GM12878 (cell line): Measurements from ENCODE around the gene TAF4. TPM values are rescaled to one million over a fixed set of nuclear protein-coding genes. Genes with fewer than 3 reads are reported as not detected.

Experiments
- ATAC-seq: fragments of 200-7000 bp; cut with Tn5 transposase; 3 replicates; pipeline ENCODE4 v1.9.1; 2020; ENCODE audit warnings: mild to moderate bottlenecking, moderate library complexity
- BruUV-seq: library from RNA; stranded (reverse); fragments of 400-500 nt; replicated peaks from 2 replicates; lab custom pipeline; 2021; lab: Mats Ljungman, UMichigan
- CTCF ChIA-PET: fragments of 300-600 bp; sonication (Branson Sonifier 250); formaldehyde crosslinking; extraction: SDS; loops from one replicate; lab custom pipeline; 2021; ENCODE audit warnings: inconsistent platforms; lab: Yijun Ruan, JAX
- POLR2A ChIA-PET: fragments of 350-600 bp; formaldehyde crosslinking; extraction: SDS; loops from one replicate; lab custom pipeline; 2021; ENCODE audit warnings: inconsistent platforms; lab: Charles Lee
- RAD21 ChIA-PET: fragments of 300-600 bp; sonication (Branson Sonifier 250); formaldehyde crosslinking; loops from one replicate; lab custom pipeline; 2023; ENCODE audit warnings: antibody characterized with exemption; ENCODE audit not compliant: unreplicated experiment; lab: Charles Lee
- SMC1A ChIA-PET: fragments of 300-600 bp; sonication (Branson Sonifier 250); formaldehyde crosslinking; loops from one replicate; lab custom pipeline; 2023; ENCODE audit not compliant: unreplicated experiment, uncharacterized antibody; lab: Charles Lee
- DNase-seq: peaks from one replicate; pipeline ENCODE4 v3.0.0-alpha.2; 2011; ENCODE audit warnings: low read depth, low spot score
- FAIRE-seq: peaks from 3 replicates; lab custom pipeline; 2011; peaks lifted over from hg19 to GRCh38; lab: Jason Lieb, UNC
- H2AFZ ChIP-seq: 2 replicates; pipeline ENCODE4 v1.6.0; 2011; ENCODE audit warnings: low read depth, low read length, control low read depth; ENCODE audit not compliant: control insufficient read depth
- H3K27ac ChIP-seq: 2 replicates; pipeline ENCODE4 v1.5.1; 2011; ENCODE audit warnings: control low read depth; ENCODE audit not compliant: control insufficient read depth, insufficient read depth
- H3K27me3 ChIP-seq, 2 experiments: replicated peaks in 1 of 2; 2 replicates each; pipeline versions ENCODE4 v1.6.0 to v1.6.1; 2011; ENCODE audit warnings: low read length in 1 of 2; ENCODE audit not compliant: control insufficient read depth in 2 of 2, insufficient read depth in 2 of 2
- H3K36me3 ChIP-seq, 2 experiments: 2 replicates each; pipeline ENCODE4 v1.5.1; 2011; ENCODE audit warnings: low read length in 1 of 2; ENCODE audit not compliant: control insufficient read depth in 2 of 2, insufficient read depth in 2 of 2
- H3K4me1 ChIP-seq: 2 replicates; pipeline ENCODE4 v1.6.1; 2011; ENCODE audit warnings: mild to moderate bottlenecking, low read length, moderate library complexity, mixed read lengths; ENCODE audit not compliant: control insufficient read depth, insufficient read depth
- H3K4me2 ChIP-seq: 2 replicates; pipeline ENCODE4 v1.6.0; 2011; ENCODE audit warnings: control low read depth; ENCODE audit not compliant: control insufficient read depth, insufficient read depth
- H3K4me3 ChIP-seq: fragments of 200-600 bp; sonication (generic); 2 replicates; pipeline ENCODE4 v1.5.1; 2016
- H3K79me2 ChIP-seq: 2 replicates; pipeline ENCODE4 v1.6.0; 2011; ENCODE audit warnings: low read length; ENCODE audit not compliant: control insufficient read depth, insufficient read depth
- H3K9ac ChIP-seq: 2 replicates; pipeline ENCODE4 v1.8.0; 2011; ENCODE audit warnings: low read length, control low read depth, mixed read lengths; ENCODE audit not compliant: control insufficient read depth, insufficient read depth
- H3K9me3 ChIP-seq: replicated peaks from 3 replicates; pipeline ENCODE4 v1.5.1; 2011; ENCODE audit warnings: mild to moderate bottlenecking, low read length; ENCODE audit not compliant: control insufficient read depth, insufficient read depth
- H4K20me1 ChIP-seq: 2 replicates; pipeline ENCODE4 v1.6.0; 2011; ENCODE audit not compliant: control insufficient read depth, insufficient read depth
- ATF7 ChIP-seq: fragments of 450-650 bp; IDR thresholded peaks from 2 replicates; pipeline ENCODE4 v1.6.1; 2016; ENCODE audit warnings: low read depth, mild to moderate bottlenecking
- CBFB ChIP-seq: IDR thresholded peaks from 2 replicates; pipeline ENCODE4 v1.6.1; 2016; ENCODE audit warnings: antibody characterized with exemption, low read depth
- DPF2 ChIP-seq: fragments of 450-650 bp; IDR thresholded peaks from 2 replicates; pipeline ENCODE4 v1.6.1; 2017; ENCODE audit warnings: mild to moderate bottlenecking
- EGR1 ChIP-seq, 2 experiments: IDR thresholded peaks; 1 replicate in 1 of 2; 2 replicates in 1 of 2; pipeline ENCODE4 v1.6.1; 2011 to 2012; ENCODE audit warnings: low read depth in 2 of 2, low read length in 2 of 2, borderline replicate concordance in 1 of 2, mild to moderate bottlenecking in 1 of 2, moderate library complexity in 1 of 2
- EZH2 ChIP-seq: IDR thresholded peaks from 2 replicates; pipeline ENCODE4 v1.6.1; 2012; ENCODE audit warnings: low read depth, mild to moderate bottlenecking, control low read depth, inconsistent platforms, low read length, borderline replicate concordance; ENCODE audit not compliant: control insufficient read depth
- HSF1 ChIP-seq: fragments of 150-350 bp; IDR thresholded peaks from 2 replicates; pipeline ENCODE4 v1.6.1; 2014; ENCODE audit warnings: mild to moderate bottlenecking, low read depth, low read length
- MXI1 ChIP-seq: fragments of 150-350 bp; IDR thresholded peaks from 2 replicates; pipeline ENCODE4 v1.6.1; 2011; ENCODE audit warnings: low read depth, mild to moderate bottlenecking, inconsistent platforms, low read length, improper control_type of control experiment
- PAX5 ChIP-seq: IDR thresholded peaks from 2 replicates; pipeline ENCODE4 v1.6.1; 2011; ENCODE audit warnings: low read depth, low read length, borderline replicate concordance
- RELB ChIP-seq: fragments of 450-650 bp; IDR thresholded peaks from 2 replicates; pipeline ENCODE4 v1.6.1; 2017; ENCODE audit warnings: low read depth, mild to moderate bottlenecking, moderate library complexity
- ZNF687 ChIP-seq: fragments of 450-650 bp; IDR thresholded peaks from 2 replicates; pipeline ENCODE4 v1.6.1; 2017; ENCODE audit warnings: mild to moderate bottlenecking, moderate library complexity
- WGBS: methylation state at CpG from one replicate; pipeline ENCODE4 v1.1.6; 2016; ENCODE audit warnings: low lambda C conversion rate; ENCODE audit not compliant: insufficient replicate concordance, insufficient coverage; ENCODE audit errors: missing lambda C conversion rate; 5-methylcytosine and 5-hydroxymethylcytosine counted together
- in situ Hi-C: fragments of 300-500 bp; cut with MboI; formaldehyde crosslinking; loops from 9 replicates; pipeline ENCODE4 v1.14.3; 2018; ENCODE audit warnings: mixed read lengths
- intact Hi-C: fragments of 100-400 bp; cut with micrococcal nuclease; formaldehyde crosslinking; loops from one replicate; pipeline ENCODE4 v1.14.2; 2022; ENCODE audit not compliant: unreplicated experiment
- polyA plus RNA-seq, 11 experiments: library from polyadenylated mRNA; depleted of rRNA in 4 of 11; unstranded in 6 of 11; stranded (reverse) in 5 of 11; fragments of >200 nt; fragmentation: Nextera tagmentation in 4 of 11; fragmentation: Illumina TruSeq in 1 of 11; extraction: Ambion mirVana in 4 of 11; extraction: Trizol in 1 of 11; gene quantifications; 1 replicate in 1 of 11; 2 replicates in 10 of 11; pipeline versions ENCODE4 v1.2.1 to v1.2.3, GENCODE V29; 2011 to 2016; ENCODE audit warnings: inconsistent platforms in 2 of 11, missing spikeins in 2 of 11, low read depth in 1 of 11
- total RNA-seq, 4 experiments: library from RNA; depleted of rRNA in 3 of 4; stranded (reverse); fragments of >200 nt in 3 of 4; fragmentation: Illumina TruSeq in 1 of 4; extraction: Trizol in 1 of 4; gene quantifications; 2 replicates each; pipeline versions ENCODE4 v1.2.1 to v1.2.3, GENCODE V29; 2013 to 2021

The TAF4 gene
- total and polyA plus RNA-seq, 10 of the 15 experiments (the other 5 are each of a cell fraction or from before 2014, with no cell fraction given), result 0.39 to 16.9 (median 3.4) TPM

- TF ChIP-seq RELB (no peak), EZH2 (no peak)
These were observed 15.2 kb downstream of the TAF4 start (continued) for GRCh38 chr20:62050166-62051120.

- CTCF ChIA-PET, result no interaction called here
- Histone ChIP-seq H4K20me1 (no peaks in the 10 kb centered on the region), H3K36me3 (peaks cover 0 to 4% of the 10 kb centered on the region in 2 experiments; a peak in 3 of 4 replicates), H3K4me2 (no peak overlapping the region), H3K79me2 (peaks cover 2% of the 10 kb centered on the region), H2AFZ (no peak overlapping the region), H3K27ac (no peak overlapping the region), H3K4me3 (no peak overlapping the region), H3K4me1 (no peaks in the 10 kb centered on the region), H3K9me3 (no peaks in the 10 kb centered on the region), H3K9ac (no peak overlapping the region), H3K27me3 (no peaks in the 10 kb centered on the region)
- in situ Hi-C loops, result no loop called here
- SMC1A ChIA-PET, result no interaction called here
- intact Hi-C loops, result no loop called here
- BruUV-seq, result no TSS peak
- DNase-seq (no peak), FAIRE-seq (no peak), ATAC-seq (no peak)
- 94% methylated on average over 20 of the region's 22 CpGs for WGBS
- RAD21 ChIA-PET, result no interaction called here
- POLR2A ChIA-PET, result no interaction called here
- TF ChIP-seq ZNF687 (no peak), ATF7 (no peak), CBFB (no peak), PAX5 (no peak), DPF2 (no peak), MXI1 (no peak), HSF1 (no peak), EGR1 (IDR thresholded peaks at IDR 0.05; ENCODE audit: borderline replicate concordance in 1 of 2, low read depth in 2 of 2, low read length in 2 of 2) (no peak)
These were observed 16.1 kb downstream of the TAF4 start for GRCh38 chr20:62049342-62050165.
